ENCODE data around the gene HOPX.

Gene HOPX

DNA sequence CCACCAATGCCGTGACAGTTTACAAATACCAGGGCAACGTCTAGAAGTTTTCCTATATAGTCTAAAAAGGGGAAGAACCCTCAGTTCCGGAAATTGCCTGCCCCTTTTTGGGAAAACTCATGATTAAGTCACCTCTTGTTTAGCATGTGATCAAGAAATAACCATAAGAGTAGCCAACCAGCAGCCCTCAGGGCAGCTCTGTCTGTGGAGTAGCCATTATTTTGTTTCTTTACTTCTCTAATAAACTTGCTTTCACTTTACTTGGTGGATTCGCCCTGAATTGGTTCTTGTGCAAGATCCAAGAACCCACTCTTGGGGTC is 20.0 kb upstream of the HOPX start:
- Histone ChIP-seq H3K79me2 (ENCODE audit: control insufficient read depth, low read length) (no peaks in the 10 kb centered on the region), H4K20me1 (ENCODE audit: control insufficient read depth, insufficient read depth, low read depth, low read length) (no peaks in the 10 kb centered on the region), H3K9me2 (replicated peaks; ENCODE audit: control insufficient read depth, low read length) (no peaks in the 10 kb centered on the region), H3K27ac (ENCODE audit: low read depth, low read length) (no peak overlapping the region), H3K9me3 (ENCODE audit: control insufficient read depth, insufficient read depth, low read length) (no peaks in the 10 kb centered on the region), H3K27me3 (ENCODE audit: control insufficient read depth, low read length) (peaks cover 4% of the 10 kb centered on the region; the same call in 1 of the 2 replicates), H3K4me3 (ENCODE audit: low read length) (no peak overlapping the region), H3K4me2 (ENCODE audit: low read length) (no peak overlapping the region), H3F3A (ENCODE audit: control insufficient read depth, insufficient read depth) (no peaks in the 10 kb centered on the region), H3K4me1 (ENCODE audit: control insufficient read depth, low read length) (no peaks in the 10 kb centered on the region), H3K36me3 (ENCODE audit: control insufficient read depth, low read length) (no peaks in the 10 kb centered on the region)
- TF ChIP-seq EZH2phosphoT487 (IDR thresholded peaks at IDR 0.05; ENCODE audit: borderline replicate concordance, low read length) = no peak
- TF ChIP-seq, protein P1, sequence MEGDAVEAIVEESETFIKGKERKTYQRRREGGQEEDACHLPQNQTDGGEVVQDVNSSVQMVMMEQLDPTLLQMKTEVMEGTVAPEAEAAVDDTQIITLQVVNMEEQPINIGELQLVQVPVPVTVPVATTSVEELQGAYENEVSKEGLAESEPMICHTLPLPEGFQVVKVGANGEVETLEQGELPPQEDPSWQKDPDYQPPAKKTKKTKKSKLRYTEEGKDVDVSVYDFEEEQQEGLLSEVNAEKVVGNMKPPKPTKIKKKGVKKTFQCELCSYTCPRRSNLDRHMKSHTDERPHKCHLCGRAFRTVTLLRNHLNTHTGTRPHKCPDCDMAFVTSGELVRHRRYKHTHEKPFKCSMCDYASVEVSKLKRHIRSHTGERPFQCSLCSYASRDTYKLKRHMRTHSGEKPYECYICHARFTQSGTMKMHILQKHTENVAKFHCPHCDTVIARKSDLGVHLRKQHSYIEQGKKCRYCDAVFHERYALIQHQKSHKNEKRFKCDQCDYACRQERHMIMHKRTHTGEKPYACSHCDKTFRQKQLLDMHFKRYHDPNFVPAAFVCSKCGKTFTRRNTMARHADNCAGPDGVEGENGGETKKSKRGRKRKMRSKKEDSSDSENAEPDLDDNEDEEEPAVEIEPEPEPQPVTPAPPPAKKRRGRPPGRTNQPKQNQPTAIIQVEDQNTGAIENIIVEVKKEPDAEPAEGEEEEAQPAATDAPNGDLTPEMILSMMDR (IDR thresholded peaks at IDR 0.05; ENCODE audit: low read depth, low read length, poor library complexity, severe bottlenecking) = no peak

DNA sequence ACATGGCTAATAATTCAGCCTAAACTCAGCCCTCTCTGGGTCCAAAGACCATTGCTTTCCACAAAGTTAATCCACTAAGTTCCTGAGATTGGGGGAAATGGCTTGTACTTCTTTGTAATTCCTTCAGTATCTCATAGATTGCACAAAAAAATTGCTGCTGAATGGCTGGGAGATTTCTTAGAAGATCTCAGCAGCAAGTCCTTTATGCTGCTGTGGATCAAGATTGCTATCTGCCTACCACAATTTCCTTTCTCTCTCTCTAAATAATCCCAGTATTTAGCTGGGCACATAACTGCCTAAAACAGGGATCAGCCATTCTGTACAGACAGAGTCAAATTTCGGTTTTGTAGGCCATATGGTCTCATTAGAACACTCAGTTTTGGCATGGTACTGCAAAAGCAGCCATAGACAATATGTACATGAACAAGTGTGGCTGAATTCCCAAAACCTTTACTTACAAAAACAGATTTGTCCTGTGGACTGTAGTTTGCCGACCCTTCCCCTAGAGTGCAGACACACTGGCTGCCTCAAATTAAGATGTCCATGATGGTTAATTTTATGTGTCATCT is 18.5 kb upstream of the HOPX start:
- TF ChIP-seq EZH2phosphoT487 (IDR thresholded peaks at IDR 0.05; ENCODE audit: borderline replicate concordance, low read length) = no peak
- TF ChIP-seq, protein P1 (IDR thresholded peaks at IDR 0.05; ENCODE audit: low read depth, low read length, poor library complexity, severe bottlenecking) = no peak
- Histone ChIP-seq H3K4me3 (ENCODE audit: low read length) (no peak overlapping the region), H3K27me3 (ENCODE audit: control insufficient read depth, low read length) (peaks cover 4% of the 10 kb centered on the region; the same call in 1 of the 2 replicates), H3K9me2 (replicated peaks; ENCODE audit: control insufficient read depth, low read length) (no peaks in the 10 kb centered on the region), H3K27ac (ENCODE audit: low read depth, low read length) (no peak overlapping the region), H3K36me3 (ENCODE audit: control insufficient read depth, low read length) (no peaks in the 10 kb centered on the region), H3K4me2 (ENCODE audit: low read length) (no peak overlapping the region), H3K79me2 (ENCODE audit: control insufficient read depth, low read length) (no peaks in the 10 kb centered on the region), H3F3A (ENCODE audit: control insufficient read depth, insufficient read depth) (no peaks in the 10 kb centered on the region), H3K9me3 (ENCODE audit: control insufficient read depth, insufficient read depth, low read length) (no peaks in the 10 kb centered on the region), H4K20me1 (ENCODE audit: control insufficient read depth, insufficient read depth, low read depth, low read length) (no peaks in the 10 kb centered on the region), H3K4me1 (ENCODE audit: control insufficient read depth, low read length) (no peaks in the 10 kb centered on the region)

DNA sequence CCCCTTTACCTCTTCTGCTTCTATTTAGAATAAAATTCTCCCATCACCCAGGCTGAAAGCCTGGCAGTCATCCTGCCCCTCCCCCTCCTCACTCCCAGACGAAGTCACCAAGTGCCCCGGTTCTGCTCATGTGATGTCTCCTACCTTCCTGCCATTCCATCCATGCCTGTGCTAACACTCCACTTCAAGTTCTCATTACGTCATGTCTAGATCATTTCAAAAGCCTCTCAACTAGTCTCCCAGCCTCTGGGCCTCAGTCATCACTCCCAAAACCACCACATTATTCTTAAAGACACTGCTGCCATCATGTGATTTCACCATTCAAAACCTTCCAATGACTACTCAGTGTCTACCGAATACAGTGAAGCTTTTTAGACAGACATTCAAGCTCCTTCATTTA is 17.2 kb upstream of the HOPX start:
- no peaks in the 10 kb centered on the region for H3K4me1 ChIP-seq (ENCODE audit: control insufficient read depth, low read length)
- H4K20me1 ChIP-seq (ENCODE audit: control insufficient read depth, insufficient read depth, low read depth, low read length) = no peaks in the 10 kb centered on the region
- no peaks in the 10 kb centered on the region for H3K9me2 ChIP-seq (replicated peaks; ENCODE audit: control insufficient read depth, low read length)
- H3K4me3 ChIP-seq (ENCODE audit: low read length) = no peak overlapping the region
- no peak for TF ChIP-seq EZH2phosphoT487 (IDR thresholded peaks at IDR 0.05; ENCODE audit: borderline replicate concordance, low read length)
- TF ChIP-seq, protein P1 (IDR thresholded peaks at IDR 0.05; ENCODE audit: low read depth, low read length, poor library complexity, severe bottlenecking) = no peak
- H3F3A ChIP-seq (ENCODE audit: control insufficient read depth, insufficient read depth) = no peaks in the 10 kb centered on the region
- H3K36me3 ChIP-seq (ENCODE audit: control insufficient read depth, low read length) = no peaks in the 10 kb centered on the region
- H3K27ac ChIP-seq (ENCODE audit: low read depth, low read length) = no peak overlapping the region
- H3K27me3 ChIP-seq (ENCODE audit: control insufficient read depth, low read length) = peaks cover 4% of the 10 kb centered on the region; the same call in 1 of the 2 replicates
- no peaks in the 10 kb centered on the region for H3K9me3 ChIP-seq (ENCODE audit: control insufficient read depth, insufficient read depth, low read length)
- H3K79me2 ChIP-seq (ENCODE audit: control insufficient read depth, low read length) = no peaks in the 10 kb centered on the region
- no peak overlapping the region for H3K4me2 ChIP-seq (ENCODE audit: low read length)
